ENCODE data around the gene ZNF234.
"Not testable (repeated sequence)": the region's sequence is repeated elsewhere in the genome, so short reads cannot be mapped to it uniquely, and the experiment has no call there.

The ZNF234 gene

DNA sequence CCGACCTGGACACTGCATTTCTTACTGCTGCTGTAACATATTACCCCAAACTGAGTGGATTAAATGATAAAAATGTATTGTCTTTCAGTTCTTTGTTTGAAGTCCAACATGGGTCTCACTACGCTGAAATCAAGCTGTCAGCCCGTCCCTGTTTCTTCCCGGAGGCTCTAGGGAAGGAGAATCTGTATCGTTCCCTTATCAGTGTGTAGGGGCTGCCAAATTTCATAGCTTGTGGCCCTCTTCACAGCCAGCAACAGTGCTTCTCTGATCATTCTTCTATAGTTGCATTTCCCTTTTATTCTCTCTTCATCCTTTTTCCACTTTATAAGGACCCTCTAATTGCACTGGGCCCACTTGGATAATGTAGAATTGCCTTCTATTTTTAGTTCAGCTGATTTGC, 10.1 kb downstream of the ZNF234 start:
- TF ChIP-seq ZFX (IDR thresholded peaks at IDR 0.05; ENCODE audit: borderline replicate concordance) = no peak
- TF ChIP-seq, protein P1, sequence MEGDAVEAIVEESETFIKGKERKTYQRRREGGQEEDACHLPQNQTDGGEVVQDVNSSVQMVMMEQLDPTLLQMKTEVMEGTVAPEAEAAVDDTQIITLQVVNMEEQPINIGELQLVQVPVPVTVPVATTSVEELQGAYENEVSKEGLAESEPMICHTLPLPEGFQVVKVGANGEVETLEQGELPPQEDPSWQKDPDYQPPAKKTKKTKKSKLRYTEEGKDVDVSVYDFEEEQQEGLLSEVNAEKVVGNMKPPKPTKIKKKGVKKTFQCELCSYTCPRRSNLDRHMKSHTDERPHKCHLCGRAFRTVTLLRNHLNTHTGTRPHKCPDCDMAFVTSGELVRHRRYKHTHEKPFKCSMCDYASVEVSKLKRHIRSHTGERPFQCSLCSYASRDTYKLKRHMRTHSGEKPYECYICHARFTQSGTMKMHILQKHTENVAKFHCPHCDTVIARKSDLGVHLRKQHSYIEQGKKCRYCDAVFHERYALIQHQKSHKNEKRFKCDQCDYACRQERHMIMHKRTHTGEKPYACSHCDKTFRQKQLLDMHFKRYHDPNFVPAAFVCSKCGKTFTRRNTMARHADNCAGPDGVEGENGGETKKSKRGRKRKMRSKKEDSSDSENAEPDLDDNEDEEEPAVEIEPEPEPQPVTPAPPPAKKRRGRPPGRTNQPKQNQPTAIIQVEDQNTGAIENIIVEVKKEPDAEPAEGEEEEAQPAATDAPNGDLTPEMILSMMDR (IDR thresholded peaks at IDR 0.05) = no peak
- no peak overlapping the region for H3K27ac ChIP-seq

GRCh38 chr19:44156475-44156874, 15.1 kb downstream of the ZNF234 start:
- no peak for TF ChIP-seq ZFX (IDR thresholded peaks at IDR 0.05; ENCODE audit: borderline replicate concordance)
- TF ChIP-seq, protein P1 (IDR thresholded peaks at IDR 0.05) = no peak

DNA sequence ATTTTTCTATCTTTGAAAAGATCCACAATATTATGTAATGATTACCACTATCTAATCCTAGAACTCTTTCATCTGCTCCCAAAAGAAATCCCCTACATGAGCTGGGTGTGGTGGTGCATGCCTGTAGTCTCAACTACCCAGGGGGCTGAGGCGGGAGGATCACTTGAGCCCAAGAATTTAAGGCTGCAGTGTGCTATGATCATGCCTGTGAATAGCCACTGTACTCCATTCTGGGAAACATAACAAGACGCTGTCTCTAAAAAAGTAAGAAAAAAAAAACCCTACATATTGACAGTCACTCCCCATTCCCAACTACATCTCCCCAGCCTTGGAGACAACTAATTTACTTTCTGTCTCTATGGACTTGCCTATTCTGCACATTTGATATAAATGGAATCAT, 22.4 kb downstream of the ZNF234 start:
- H3K27ac ChIP-seq = no peak overlapping the region; the same call in 1 of the 2 replicates
- TF ChIP-seq, protein P1 (IDR thresholded peaks at IDR 0.05) = no peak
- TF ChIP-seq ZFX (IDR thresholded peaks at IDR 0.05; ENCODE audit: borderline replicate concordance) = no peak

More at GRCh38 chr19:44156475-44156874, 15.1 kb downstream of the ZNF234 start:
- H3K27ac ChIP-seq = no peak overlapping the region

DNA sequence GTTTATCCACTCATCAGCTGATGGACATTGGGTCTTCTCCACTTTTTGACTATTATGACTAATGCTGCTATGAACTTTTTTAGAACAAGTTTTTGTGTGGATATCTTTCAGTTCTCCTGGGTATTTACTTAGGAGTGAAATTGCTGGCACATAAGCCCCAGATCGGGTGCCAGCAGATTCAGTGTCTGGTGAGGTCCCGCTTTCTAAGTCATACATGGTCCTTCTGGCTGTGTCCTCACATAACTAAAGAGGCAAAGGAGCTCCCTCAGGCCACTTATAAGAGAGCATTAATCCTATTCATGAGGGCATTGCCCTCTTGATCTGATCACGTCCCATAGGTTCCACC, 22.9 kb downstream of the ZNF234 start:
- TF ChIP-seq, protein P1 (IDR thresholded peaks at IDR 0.05) = no peak
- no peak for TF ChIP-seq ZFX (IDR thresholded peaks at IDR 0.05; ENCODE audit: borderline replicate concordance)
- peak overlapping the region; percentile 67 for H3K27ac ChIP-seq

- TF ChIP-seq, protein P1 (IDR thresholded peaks at IDR 0.05) = no peak
- no peak for TF ChIP-seq ZFX (IDR thresholded peaks at IDR 0.05; ENCODE audit: borderline replicate concordance)
- H3K27ac ChIP-seq = peak within 1 kb of the TSS; percentile 67
Measured at GRCh38 chr19:44164673-44165512, 23.5 kb downstream of the ZNF234 start, which contains the start of gene ZNF226. Gene ZNF226, plus strand, starts transcription at chr19:44165100. Its CDS starts 4,981 bp downstream, at chr19:44170081.

DNA sequence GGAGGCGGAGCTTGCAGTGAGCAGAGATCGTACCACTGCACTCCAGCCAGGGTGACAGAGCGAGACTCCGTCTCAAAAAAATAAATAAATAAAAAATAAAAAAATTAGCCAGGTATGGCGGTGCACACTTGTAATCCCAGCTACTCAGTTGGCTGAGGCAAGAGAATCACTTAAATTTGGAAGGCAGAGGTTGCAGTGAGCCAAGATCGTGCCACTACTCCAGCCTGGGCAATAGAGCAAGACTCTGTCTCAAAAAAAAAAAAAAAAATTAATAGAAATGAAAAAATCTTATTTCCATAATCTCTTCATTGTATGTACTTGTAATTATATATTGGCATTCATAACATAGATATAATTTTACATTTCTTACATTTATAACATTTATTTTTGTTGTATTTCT, 29.3 kb downstream of the ZNF234 start:
- not testable (repeated sequence) for H3K27ac ChIP-seq

DNA sequence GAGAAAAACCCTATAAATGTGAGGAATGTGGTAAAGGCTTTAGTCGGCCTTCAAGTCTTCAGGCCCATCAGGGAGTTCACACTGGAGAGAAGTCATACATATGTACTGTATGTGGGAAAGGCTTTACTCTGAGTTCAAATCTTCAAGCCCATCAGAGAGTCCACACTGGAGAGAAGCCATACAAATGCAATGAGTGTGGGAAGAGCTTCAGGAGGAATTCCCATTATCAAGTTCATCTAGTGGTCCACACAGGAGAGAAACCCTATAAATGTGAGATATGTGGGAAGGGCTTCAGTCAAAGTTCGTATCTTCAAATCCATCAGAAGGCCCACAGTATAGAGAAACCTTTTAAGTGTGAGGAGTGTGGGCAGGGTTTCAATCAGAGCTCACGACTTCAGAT, 35.2 kb downstream of the ZNF234 start:
- H3K27ac ChIP-seq = no peak overlapping the region
- TF ChIP-seq, protein P1 (IDR thresholded peaks at IDR 0.05) = no peak
- TF ChIP-seq ZFX (IDR thresholded peaks at IDR 0.05; ENCODE audit: borderline replicate concordance) = no peak
